Hepatocyte (in vitro differentiated cells): ENCODE data around the gene ACSL3. TPM values are rescaled to one million over a fixed set of nuclear protein-coding genes. Genes with fewer than 3 reads are reported as not detected.

Experiments used
- DNase-seq: peaks from one replicate; pipeline ENCODE4 v3.0.0-alpha.2; 2016; ENCODE audit warnings: low spot score
- H2AFZ ChIP-seq: fragments of 200-600 bp; sonication (generic); 2 replicates; pipeline ENCODE4 v1.6.0; 2016; ENCODE audit warnings: antibody characterized with exemption, mild to moderate bottlenecking
- H3K27ac ChIP-seq: fragments of 200-600 bp; sonication (generic); 2 replicates; pipeline ENCODE4 v1.5.1; 2016; ENCODE audit warnings: mild to moderate bottlenecking
- H3K27me3 ChIP-seq: fragments of 200-600 bp; sonication (generic); 2 replicates; pipeline ENCODE4 v1.6.1; 2016
- H3K36me3 ChIP-seq: fragments of 200-600 bp; sonication (generic); replicated peaks from 2 replicates; pipeline ENCODE4 v1.5.1; 2016; ENCODE audit warnings: low read depth; ENCODE audit not compliant: insufficient read depth
- H3K4me1 ChIP-seq: fragments of 200-600 bp; sonication (generic); 2 replicates; pipeline ENCODE4 v1.5.1; 2016; ENCODE audit warnings: mild to moderate bottlenecking, moderate library complexity; ENCODE audit not compliant: insufficient read depth
- H3K4me2 ChIP-seq: fragments of 200-600 bp; sonication (generic); 2 replicates; pipeline ENCODE4 v1.6.0; 2016
- H3K4me3 ChIP-seq: fragments of 200-600 bp; sonication (generic); 2 replicates; pipeline ENCODE4 v1.5.1; 2016; ENCODE audit warnings: mild to moderate bottlenecking
- H3K79me2 ChIP-seq: fragments of 200-600 bp; sonication (generic); 2 replicates; pipeline ENCODE4 v1.6.0; 2017; ENCODE audit warnings: mild to moderate bottlenecking
- H3K9me2 ChIP-seq: fragments of 200-600 bp; sonication (generic); replicated peaks from 2 replicates; pipeline ENCODE4 v1.6.0; 2017; ENCODE audit warnings: mild to moderate bottlenecking; ENCODE audit not compliant: insufficient read depth
- H3K9me3 ChIP-seq: fragments of 200-600 bp; sonication (generic); 2 replicates; pipeline ENCODE4 v1.5.1; 2016; ENCODE audit warnings: low read depth, mild to moderate bottlenecking
- H4K20me1 ChIP-seq: fragments of 200-600 bp; sonication (generic); 2 replicates; pipeline ENCODE4 v1.6.0; 2016; ENCODE audit warnings: mild to moderate bottlenecking; ENCODE audit not compliant: insufficient read depth, poor library complexity, severe bottlenecking
- CTCF ChIP-seq: fragments of 200-600 bp; sonication (generic); IDR thresholded peaks from 2 replicates; pipeline ENCODE4 v1.5.1; 2016; ENCODE audit warnings: antibody characterized with exemption, mild to moderate bottlenecking; ENCODE audit not compliant: poor library complexity
- EZH2 ChIP-seq: fragments of 200-600 bp; sonication (generic); IDR thresholded peaks from 2 replicates; pipeline ENCODE4 v1.6.1; 2016; ENCODE audit warnings: antibody characterized with exemption, mild to moderate bottlenecking, borderline replicate concordance
- EZH2phosphoT487 ChIP-seq: fragments of 200-600 bp; sonication (generic); IDR thresholded peaks from one replicate; pipeline ENCODE4 v1.6.1; 2018; ENCODE audit warnings: antibody characterized with exemption, mild to moderate bottlenecking, low read depth, moderate library complexity; ENCODE audit not compliant: unreplicated experiment, severe bottlenecking
- WGBS: methylation state at CpG from one replicate; pipeline ENCODE4 v1.1.6; 2016; ENCODE audit warnings: low lambda C conversion rate; ENCODE audit errors: missing lambda C conversion rate; 5-methylcytosine and 5-hydroxymethylcytosine counted together
- polyA plus RNA-seq: library from polyadenylated mRNA; unstranded; fragments of >200 nt; fragmentation: Nextera tagmentation; extraction: Ambion mirVana; gene quantifications from 2 replicates; pipeline ENCODE4 v1.2.1, GENCODE V29; 2016
- total RNA-seq: library from RNA; depleted of rRNA; stranded (reverse); fragments of >200 nt; gene quantifications from 2 replicates; pipeline ENCODE4 v1.2.3, GENCODE V29; 2014

The ACSL3 gene
- total and polyA plus RNA-seq, 2 experiments from 2014 or later: 82.1 to 133 TPM

- Histone ChIP-seq H3K27me3 (no peaks in the 10 kb centered on the region), H3K4me2 (peak overlapping the region; percentile 26), H3K79me2 (peaks cover 98% of the 10 kb centered on the region), H3K27ac (no peak overlapping the region), H4K20me1 (peaks cover 99% of the 10 kb centered on the region), H3K9me2 (no peaks in the 10 kb centered on the region), H3K4me1 (peaks cover 21% of the 10 kb centered on the region), H2AFZ (no peak overlapping the region), H3K4me3 (no peak overlapping the region), H3K9me3 (no peaks in the 10 kb centered on the region), H3K36me3 (no peaks in the 10 kb centered on the region)
- no peak for TF ChIP-seq EZH2
- no peak for TF ChIP-seq CTCF
- no peak for TF ChIP-seq EZH2phosphoT487
- DNase-seq: no peak
- 28% methylated on average over 2 of the region's 2 CpGs for WGBS
Observed at GRCh38 chr2:222884114-222884771, 23.4 kb downstream of the ACSL3 start.

- Histone ChIP-seq H3K36me3 (no peaks in the 10 kb centered on the region), H3K79me2 (peaks cover 97% of the 10 kb centered on the region), H4K20me1 (peaks cover 95% of the 10 kb centered on the region), H3K4me2 (peak overlapping the region; percentile 26), H3K27me3 (no peaks in the 10 kb centered on the region), H3K9me3 (no peaks in the 10 kb centered on the region), H3K27ac (no peak overlapping the region), H3K9me2 (no peaks in the 10 kb centered on the region), H3K4me1 (peaks cover 21% of the 10 kb centered on the region), H2AFZ (no peak overlapping the region), H3K4me3 (no peak overlapping the region)
- WGBS: 50% methylated on average over 5 of the region's 5 CpGs
- no peak for DNase-seq
- no peak for TF ChIP-seq CTCF
- TF ChIP-seq EZH2phosphoT487: no peak
- TF ChIP-seq EZH2: no peak
Observed at GRCh38 chr2:222884805-222885424, 24.1 kb downstream of the ACSL3 start.

GRCh38 chr2:222887124-222887523 is 26.3 kb downstream of the ACSL3 start:
- H3K9me2 ChIP-seq: no peaks in the 10 kb centered on the region
- no peaks in the 10 kb centered on the region for H3K9me3 ChIP-seq
- whole genome bisulfite sequencing: 88% methylated on average over 1 of the region's 1 CpG
- H2AFZ ChIP-seq: no peak overlapping the region
- TF ChIP-seq EZH2: no peak
- no peak for TF ChIP-seq EZH2phosphoT487
- TF ChIP-seq CTCF: no peak
- no peaks in the 10 kb centered on the region for H3K27me3 ChIP-seq
- no peak overlapping the region for H3K27ac ChIP-seq
- peaks cover 92% of the 10 kb centered on the region for H4K20me1 ChIP-seq
- H3K79me2 ChIP-seq: peaks cover 97% of the 10 kb centered on the region
- no peaks in the 10 kb centered on the region for H3K36me3 ChIP-seq
- no peak for DNase-seq
- H3K4me1 ChIP-seq: peaks cover 21% of the 10 kb centered on the region
- no peak overlapping the region for H3K4me2 ChIP-seq
- H3K4me3 ChIP-seq: no peak overlapping the region
